ENCODE data around the gene SYT14.

Gene SYT14

DNA sequence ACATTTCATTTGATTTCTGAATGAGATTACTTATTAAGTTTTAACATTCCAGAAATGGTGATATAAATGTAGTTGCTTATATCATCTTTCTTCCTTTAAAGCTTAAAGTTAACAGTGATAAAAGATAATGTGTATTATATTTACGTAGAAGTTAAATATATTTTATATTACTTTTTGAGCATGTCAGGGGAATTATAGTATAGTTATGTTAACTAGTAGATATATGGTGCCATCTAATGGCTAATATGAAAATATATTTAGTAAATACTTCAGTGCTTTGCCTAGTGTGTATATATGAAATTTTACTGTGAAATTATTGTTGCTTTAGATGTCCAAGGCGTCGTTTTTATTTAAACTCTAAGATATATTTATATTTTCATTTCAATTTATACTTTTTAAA is 51.5 kb downstream of the SYT14 start:
- Histone ChIP-seq H3K9me2 (replicated peaks; ENCODE audit: insufficient read depth, low read length) (no peaks in the 10 kb centered on the region), H2AFZ (ENCODE audit: low read length) (no peak overlapping the region), H3K27ac (ENCODE audit: low read length) (no peak overlapping the region), H3K9me3 (replicated peaks; ENCODE audit: insufficient read depth, low read length) (no peaks in the 10 kb centered on the region), H4K20me1 (ENCODE audit: insufficient read depth, low read length) (no peaks in the 10 kb centered on the region), H3K36me3 (replicated peaks; ENCODE audit: insufficient read depth, low read length) (no peaks in the 10 kb centered on the region), H3F3A (ENCODE audit: insufficient read depth, low read length) (no peaks in the 10 kb centered on the region), H3K9ac (ENCODE audit: low read length) (no peak overlapping the region), H3K79me2 (ENCODE audit: low read length) (no peaks in the 10 kb centered on the region), H3K4me2 (ENCODE audit: low read depth, low read length) (no peak overlapping the region), H3K4me1 (ENCODE audit: low read length) (no peaks in the 10 kb centered on the region), H3K27me3 (replicated peaks; ENCODE audit: insufficient read depth, low read length) (no peaks in the 10 kb centered on the region), H3K4me3 (ENCODE audit: low read length) (no peak overlapping the region)
- peak; percentile 56 for DNase-seq
- TF ChIP-seq EZH2phosphoT487 (IDR thresholded peaks at IDR 0.05; ENCODE audit: low read length) (no peak), CTCF (IDR thresholded peaks at IDR 0.05; ENCODE audit: low read length) (peak; percentile 33)

DNA sequence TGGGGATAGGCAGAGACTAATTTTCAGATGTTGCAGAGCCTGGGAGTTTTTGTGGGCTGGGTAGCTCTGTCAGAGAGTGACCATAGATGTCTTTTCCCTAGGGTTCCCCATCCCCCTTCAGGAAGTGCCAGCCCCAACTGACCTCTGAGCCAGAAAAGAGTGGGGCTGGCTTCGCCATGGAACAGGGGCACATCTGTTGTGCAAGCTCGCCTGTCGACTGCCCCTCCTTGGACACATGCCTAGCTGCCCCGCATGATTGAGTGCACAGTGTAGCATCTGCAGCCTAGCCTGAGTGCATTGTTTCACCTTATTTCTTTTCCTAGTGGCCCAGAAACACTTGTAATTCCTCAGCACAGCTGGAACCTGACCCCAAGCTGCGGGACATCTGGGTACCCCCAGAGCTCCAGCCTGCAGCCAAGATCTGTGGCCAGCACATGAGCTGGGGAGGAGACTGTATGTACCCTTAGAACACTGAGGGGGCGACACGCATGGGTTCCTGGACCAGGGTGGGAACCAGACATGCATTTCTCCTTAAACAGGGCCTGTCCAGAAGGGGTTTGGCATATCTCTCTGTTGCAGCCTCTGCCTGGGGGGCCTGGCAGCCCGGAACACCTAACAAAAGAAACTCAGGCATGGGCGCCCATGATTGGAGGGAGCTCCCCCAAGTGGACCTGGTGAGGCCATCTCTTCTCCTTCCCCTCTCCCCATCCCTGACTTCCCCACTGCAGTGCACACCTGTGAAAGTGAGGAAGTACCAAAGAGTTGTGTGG is 55.2 kb downstream of the SYT14 start:
- Histone ChIP-seq H3K27ac (ENCODE audit: low read length) (no peak overlapping the region), H3F3A (ENCODE audit: insufficient read depth, low read length) (no peaks in the 10 kb centered on the region), H4K20me1 (ENCODE audit: insufficient read depth, low read length) (no peaks in the 10 kb centered on the region), H3K9me2 (replicated peaks; ENCODE audit: insufficient read depth, low read length) (no peaks in the 10 kb centered on the region), H3K36me3 (replicated peaks; ENCODE audit: insufficient read depth, low read length) (no peaks in the 10 kb centered on the region), H3K4me2 (ENCODE audit: low read depth, low read length) (no peak overlapping the region), H3K27me3 (replicated peaks; ENCODE audit: insufficient read depth, low read length) (no peaks in the 10 kb centered on the region), H3K4me1 (ENCODE audit: low read length) (no peaks in the 10 kb centered on the region), H2AFZ (ENCODE audit: low read length) (no peak overlapping the region), H3K9ac (ENCODE audit: low read length) (no peak overlapping the region), H3K9me3 (replicated peaks; ENCODE audit: insufficient read depth, low read length) (no peaks in the 10 kb centered on the region), H3K79me2 (ENCODE audit: low read length) (no peaks in the 10 kb centered on the region), H3K4me3 (ENCODE audit: low read length) (no peak overlapping the region)
- TF ChIP-seq CTCF (IDR thresholded peaks at IDR 0.05; ENCODE audit: low read length): no peak
- no peak for TF ChIP-seq EZH2 (optimal IDR thresholded peaks at IDR 0.05; ENCODE audit: low read depth, low read length)
- no peak for TF ChIP-seq EZH2phosphoT487 (IDR thresholded peaks at IDR 0.05; ENCODE audit: low read length)
- no peak for DNase-seq

DNA sequence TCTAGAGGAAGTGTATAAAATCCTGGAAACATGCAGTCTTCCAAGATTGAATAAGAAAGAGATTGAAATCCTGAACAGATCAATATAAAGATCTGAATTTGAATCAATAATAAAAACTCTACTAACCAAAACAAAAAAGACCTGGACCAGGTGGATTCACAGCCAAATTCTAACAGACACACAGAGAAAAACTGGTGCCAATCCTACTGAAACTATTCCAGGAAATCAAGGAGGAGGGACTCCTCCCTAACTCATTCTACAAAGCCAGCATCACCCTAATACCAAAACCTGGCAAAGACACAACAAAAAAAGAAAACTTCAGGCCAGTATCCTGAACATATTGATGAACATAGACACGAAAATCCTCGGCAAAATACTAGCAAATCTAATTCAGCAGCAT is 58.3 kb downstream of the SYT14 start:
- Histone ChIP-seq H3K9ac (ENCODE audit: low read length) (no peak overlapping the region), H2AFZ (ENCODE audit: low read length) (no peak overlapping the region), H3K4me2 (ENCODE audit: low read depth, low read length) (no peak overlapping the region), H4K20me1 (ENCODE audit: insufficient read depth, low read length) (no peaks in the 10 kb centered on the region), H3K36me3 (replicated peaks; ENCODE audit: insufficient read depth, low read length) (no peaks in the 10 kb centered on the region), H3K27me3 (replicated peaks; ENCODE audit: insufficient read depth, low read length) (no peaks in the 10 kb centered on the region), H3K9me3 (replicated peaks; ENCODE audit: insufficient read depth, low read length) (no peaks in the 10 kb centered on the region), H3F3A (ENCODE audit: insufficient read depth, low read length) (no peaks in the 10 kb centered on the region), H3K27ac (ENCODE audit: low read length) (no peak overlapping the region), H3K4me1 (ENCODE audit: low read length) (peaks cover 13% of the 10 kb centered on the region), H3K79me2 (ENCODE audit: low read length) (no peaks in the 10 kb centered on the region), H3K9me2 (replicated peaks; ENCODE audit: insufficient read depth, low read length) (no peaks in the 10 kb centered on the region), H3K4me3 (ENCODE audit: low read length) (no peak overlapping the region)
- TF ChIP-seq EZH2phosphoT487 (IDR thresholded peaks at IDR 0.05; ENCODE audit: low read length) (no peak), EZH2 (optimal IDR thresholded peaks at IDR 0.05; ENCODE audit: low read depth, low read length) (no peak), CTCF (IDR thresholded peaks at IDR 0.05; ENCODE audit: low read length) (no peak)
- DNase-seq: no peak
